ENCODE measurements around the gene DHX38. TPM values are rescaled to one million over a fixed set of nuclear protein-coding genes. Genes with fewer than 3 reads are reported as not detected.

Gene DHX38
- total and polyA plus RNA-seq, 2 of the 13 experiments (the other 11 are each of a cell fraction or from before 2014, with no cell fraction given), result 54.4 to 85.9 TPM

DNA sequence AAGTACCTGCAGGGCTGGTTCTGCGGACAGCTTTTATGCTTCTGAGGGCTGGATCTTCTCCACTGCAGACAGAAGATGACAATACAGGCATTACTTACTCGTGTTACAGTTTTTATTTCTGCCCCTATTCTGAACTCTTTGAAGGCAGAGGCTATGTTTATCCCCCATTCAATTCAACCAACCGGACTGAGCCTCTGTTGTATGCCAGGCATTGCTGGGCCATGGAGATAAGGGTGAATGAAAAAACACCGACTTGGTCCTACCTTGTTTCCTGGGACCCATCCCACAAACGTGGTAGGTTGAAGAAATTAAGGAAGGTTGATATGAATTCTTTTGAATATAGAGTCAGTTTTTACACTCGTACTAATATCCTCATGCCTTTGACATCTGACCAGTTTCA lies 49.4 kb upstream of the DHX38 start:
- 92% methylated on average over 6 of the region's 6 CpGs for WGBS (ENCODE audit: low lambda C conversion rate)

More for the DNA sequence above, 49.4 kb upstream of the DHX38 start:
- Histone ChIP-seq H3K36me3 (replicated peaks in 1 of 2; ENCODE audit: control insufficient read depth in 1 of 2, insufficient read depth in 2 of 2, low read length in 2 of 2) (no peaks in the 10 kb centered on the region), H3K9me3 (ENCODE audit: low read length) (peaks cover 5% of the 10 kb centered on the region; the same call in 1 of the 2 replicates), H2AFZ (ENCODE audit: low read length) (no peak overlapping the region), H3K4me1 (ENCODE audit: insufficient read depth, low read length) (peaks cover 45% of the 10 kb centered on the region), H3K79me2 (ENCODE audit: insufficient read depth, low read length) (no peaks in the 10 kb centered on the region), H4K20me1 (ENCODE audit: insufficient read depth, low read length) (no peaks in the 10 kb centered on the region), H3K9ac (ENCODE audit: insufficient read depth, low read depth, low read length) (no peak overlapping the region), H3K4me3 (replicated peaks in 1 of 3; ENCODE audit: insufficient read depth in 1 of 3, low read depth in 2 of 3, low read length in 3 of 3) (no peak overlapping the region), H3K27me3 (ENCODE audit: control insufficient read depth in 1 of 2, insufficient read depth in 2 of 2, low read length in 2 of 2) (no peaks in the 10 kb centered on the region), H3K4me2 (ENCODE audit: low read depth, low read length) (no peak overlapping the region), H3K27ac (ENCODE audit: extremely low read length, insufficient read depth, low read length) (peak overlapping the region; percentile 36)
- BruUV-seq (replicated peaks), result no TSS peak
- DNase-seq (ENCODE audit: low spot score), result no peak
- ATAC-seq, result no peak
- no peak for FAIRE-seq
- TF ChIP-seq SOX6 (IDR thresholded peaks at IDR 0.05) (no peak), SOX6 (CRISPR knock-in tag; IDR thresholded peaks at IDR 0.05) (0 out of 2 replicates have a peak, but pooled peaks have one; percentile 18)
- TF ChIP-seq, protein P1, sequence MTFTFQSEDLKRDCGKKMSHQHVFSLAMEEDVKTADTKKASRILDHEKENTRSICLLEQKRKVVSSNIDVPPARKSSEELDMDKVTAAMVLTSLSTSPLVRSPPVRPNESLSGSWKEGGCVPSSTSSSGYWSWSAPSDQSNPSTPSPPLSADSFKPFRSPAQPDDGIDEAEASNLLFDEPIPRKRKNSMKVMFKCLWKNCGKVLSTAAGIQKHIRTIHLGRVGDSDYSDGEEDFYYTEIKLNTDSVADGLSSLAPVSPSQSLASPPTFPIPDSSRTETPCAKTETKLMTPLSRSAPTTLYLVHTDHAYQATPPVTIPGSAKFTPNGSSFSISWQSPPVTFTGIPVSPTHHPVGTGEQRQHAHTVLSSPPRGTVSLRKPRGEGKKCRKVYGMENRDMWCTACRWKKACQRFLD (CRISPR knock-in tag; IDR thresholded peaks at IDR 0.05; ENCODE audit: borderline replicate concordance), result no peak
- TF ChIP-seq, protein P2, sequence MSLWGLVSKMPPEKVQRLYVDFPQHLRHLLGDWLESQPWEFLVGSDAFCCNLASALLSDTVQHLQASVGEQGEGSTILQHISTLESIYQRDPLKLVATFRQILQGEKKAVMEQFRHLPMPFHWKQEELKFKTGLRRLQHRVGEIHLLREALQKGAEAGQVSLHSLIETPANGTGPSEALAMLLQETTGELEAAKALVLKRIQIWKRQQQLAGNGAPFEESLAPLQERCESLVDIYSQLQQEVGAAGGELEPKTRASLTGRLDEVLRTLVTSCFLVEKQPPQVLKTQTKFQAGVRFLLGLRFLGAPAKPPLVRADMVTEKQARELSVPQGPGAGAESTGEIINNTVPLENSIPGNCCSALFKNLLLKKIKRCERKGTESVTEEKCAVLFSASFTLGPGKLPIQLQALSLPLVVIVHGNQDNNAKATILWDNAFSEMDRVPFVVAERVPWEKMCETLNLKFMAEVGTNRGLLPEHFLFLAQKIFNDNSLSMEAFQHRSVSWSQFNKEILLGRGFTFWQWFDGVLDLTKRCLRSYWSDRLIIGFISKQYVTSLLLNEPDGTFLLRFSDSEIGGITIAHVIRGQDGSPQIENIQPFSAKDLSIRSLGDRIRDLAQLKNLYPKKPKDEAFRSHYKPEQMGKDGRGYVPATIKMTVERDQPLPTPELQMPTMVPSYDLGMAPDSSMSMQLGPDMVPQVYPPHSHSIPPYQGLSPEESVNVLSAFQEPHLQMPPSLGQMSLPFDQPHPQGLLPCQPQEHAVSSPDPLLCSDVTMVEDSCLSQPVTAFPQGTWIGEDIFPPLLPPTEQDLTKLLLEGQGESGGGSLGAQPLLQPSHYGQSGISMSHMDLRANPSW (CRISPR knock-in tag; IDR thresholded peaks at IDR 0.05; ENCODE audit: borderline replicate concordance), result 0 out of 2 replicates have a peak, but pooled peaks have one; percentile 23
- ChIA-PET CTCF (ENCODE audit: low intra/inter-chr PET ratio, low total read pairs) (no interaction called here), POLR2A (no interaction called here)
- in situ Hi-C loops (cut with HindIII; ENCODE audit: extremely low pct_ligation_motif_present, low pct_unique_long_range_greater_than_20kb) (no loop called here), intact Hi-C loops (cut with micrococcal nuclease; ENCODE audit: unreplicated experiment) (loop anchor here (1.0 kb wide), 1 partner anchor 12 kb away; no protein-coding TSS in a partner anchor)
